ENCODE results near the gene DNMT1.

GRCh38 chr19:10110972-10111317, 83.8 kb downstream of the DNMT1 start:
- TF ChIP-seq EP300 (IDR thresholded peaks at IDR 0.05) (no peak), CTCF (IDR thresholded peaks at IDR 0.05) (no peak)

Measured in upper lobe of left lung (tissue), 4 donors.